Occipital lobe (tissue), 2 donors: ENCODE measurements around the gene FBXW8. TPM values are rescaled to one million over a fixed set of nuclear protein-coding genes. Genes with fewer than 3 reads are reported as not detected.

Source experiments
- DNase-seq: peaks from one replicate; lab custom pipeline; 2025; lab: John Stamatoyannopoulos, UW
- total RNA-seq: library from RNA; depleted of rRNA; stranded (reverse); fragments of >200 nt; gene quantifications from one replicate; pipeline ENCODE4 v1.2.3, GENCODE V29; 2014

The FBXW8 gene
- total RNA-seq, 1 donor from 2014 or later = 11.9 TPM

- DNase-seq = no peak
Observed at GRCh38 chr12:116955382-116956021, 44.8 kb downstream of the FBXW8 start.

GRCh38 chr12:116958402-116959197 lies 47.9 kb downstream of the FBXW8 start:
- DNase-seq = no peak

DNA sequence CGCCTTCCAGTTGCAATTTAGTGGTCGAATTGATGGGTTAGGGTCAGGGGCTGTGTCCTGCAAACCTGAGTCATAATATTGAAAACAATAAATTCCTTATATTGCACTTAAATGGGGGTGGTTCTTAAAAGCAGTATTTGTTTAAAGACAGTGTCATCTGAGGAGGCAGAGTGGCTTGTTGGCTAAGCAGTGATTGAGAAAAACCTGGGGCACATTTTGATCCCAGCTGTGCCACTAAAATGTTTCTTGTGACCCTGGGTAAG lies 48.4 kb downstream of the FBXW8 start:
- no peak for DNase-seq

DNA sequence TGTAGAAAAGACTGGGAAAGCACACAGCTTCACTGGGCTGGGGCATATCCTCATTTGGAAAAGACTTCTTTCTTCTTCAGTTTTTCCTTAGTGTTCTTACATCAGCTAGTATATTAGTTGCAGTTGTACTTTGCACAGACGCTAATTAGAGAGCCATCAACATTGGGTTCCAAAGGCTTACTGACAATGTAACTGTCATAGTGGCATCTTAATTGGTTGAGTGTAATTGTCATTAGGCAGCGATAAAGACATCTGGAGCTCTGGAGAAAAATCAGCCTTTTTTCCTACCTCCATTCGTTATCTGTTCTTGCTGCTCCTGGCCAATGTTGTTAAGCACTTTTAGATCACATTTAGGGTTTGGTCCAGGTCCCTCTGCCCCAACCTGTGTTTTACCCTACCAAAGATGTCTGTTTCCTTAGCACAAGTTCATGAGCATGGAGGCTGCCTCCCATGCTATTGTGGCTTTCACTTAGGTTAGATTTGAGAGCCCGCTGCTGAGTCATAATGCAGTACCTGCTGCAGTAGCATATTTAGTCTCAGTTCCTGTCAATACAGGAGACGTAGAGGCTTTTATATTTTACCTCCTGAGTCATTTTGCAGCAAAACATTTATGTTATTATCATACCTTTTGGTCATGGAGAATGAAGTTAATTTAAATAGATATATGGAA lies 49.2 kb downstream of the FBXW8 start:
- no peak for DNase-seq

- DNase-seq = no peak
Observed at GRCh38 chr12:116962197-116962596, 51.4 kb downstream of the FBXW8 start.

DNA sequence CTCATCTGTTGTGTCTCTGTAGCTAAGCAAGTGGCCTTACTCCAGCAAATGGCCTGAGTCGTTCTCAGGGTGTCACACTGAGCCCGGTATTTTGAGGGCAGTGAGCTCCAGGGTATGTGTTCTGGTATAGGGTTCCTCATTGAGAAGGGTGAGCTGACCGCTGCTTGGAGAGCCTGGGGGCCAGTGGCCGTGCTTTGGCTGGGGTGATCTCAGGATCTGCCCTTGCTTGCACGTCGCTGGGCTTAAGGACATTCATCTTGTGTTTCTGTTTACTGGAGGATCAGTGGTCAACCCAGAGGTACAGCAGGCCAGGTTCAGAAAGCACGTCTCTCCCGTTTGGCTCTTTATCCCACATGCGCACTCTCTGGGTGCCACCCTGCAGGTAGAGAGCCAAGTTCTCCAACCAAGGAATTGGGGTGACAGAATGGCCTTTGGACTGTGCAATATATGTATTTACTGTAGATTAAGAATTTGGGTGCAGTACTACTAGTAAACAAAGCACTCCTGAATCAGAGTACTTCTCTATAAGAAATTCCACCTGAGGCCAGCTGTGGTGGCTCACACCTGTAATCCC lies 52.1 kb downstream of the FBXW8 start:
- no peak for DNase-seq

DNA sequence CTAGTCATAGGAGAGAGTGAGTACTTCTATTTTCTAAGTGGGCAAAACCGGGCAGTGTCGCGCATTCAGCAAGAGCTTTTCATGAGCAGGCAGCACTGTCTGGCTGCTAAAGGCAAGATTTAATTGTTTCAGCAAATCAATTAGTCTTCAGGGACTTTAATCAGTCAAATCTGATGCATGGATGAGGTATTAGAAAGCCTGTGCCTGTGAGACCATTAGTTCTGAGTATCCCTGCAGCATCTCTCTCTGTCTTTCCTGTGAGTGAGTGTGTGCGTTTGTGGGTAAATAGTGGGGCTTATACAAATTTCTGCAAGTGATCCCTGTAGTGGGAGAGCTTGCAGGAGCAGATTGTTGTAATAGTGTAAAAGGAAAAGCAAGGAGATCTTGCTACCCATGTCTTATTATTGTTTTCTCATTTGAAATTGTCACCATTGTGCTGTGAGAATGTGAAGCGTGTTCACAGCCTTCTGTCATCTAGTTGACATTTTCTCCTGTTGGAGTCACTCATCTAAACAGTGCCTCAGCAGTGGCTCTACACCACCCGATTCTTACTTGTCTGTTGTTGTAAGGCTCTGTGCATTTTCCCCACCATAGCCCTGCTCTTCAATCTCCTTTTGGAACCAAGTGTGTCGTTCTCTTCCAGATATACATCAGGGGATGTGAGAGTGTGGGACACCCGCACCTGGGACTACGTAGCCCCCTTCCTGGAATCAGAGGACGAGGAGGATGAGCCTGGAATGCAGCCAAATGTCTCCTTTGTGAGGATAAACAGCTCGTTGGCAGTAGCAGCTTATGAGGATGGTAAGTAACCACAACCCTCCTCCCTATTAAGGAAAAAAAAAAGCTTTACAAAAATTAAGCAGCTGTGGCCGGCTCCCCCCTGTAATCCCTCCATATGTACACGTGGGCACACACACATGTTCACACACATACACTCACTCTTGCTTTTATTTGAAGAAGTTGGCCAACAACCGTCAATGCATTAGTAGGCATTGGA lies 53.6 kb downstream of the FBXW8 start:
- no peak for DNase-seq

DNA sequence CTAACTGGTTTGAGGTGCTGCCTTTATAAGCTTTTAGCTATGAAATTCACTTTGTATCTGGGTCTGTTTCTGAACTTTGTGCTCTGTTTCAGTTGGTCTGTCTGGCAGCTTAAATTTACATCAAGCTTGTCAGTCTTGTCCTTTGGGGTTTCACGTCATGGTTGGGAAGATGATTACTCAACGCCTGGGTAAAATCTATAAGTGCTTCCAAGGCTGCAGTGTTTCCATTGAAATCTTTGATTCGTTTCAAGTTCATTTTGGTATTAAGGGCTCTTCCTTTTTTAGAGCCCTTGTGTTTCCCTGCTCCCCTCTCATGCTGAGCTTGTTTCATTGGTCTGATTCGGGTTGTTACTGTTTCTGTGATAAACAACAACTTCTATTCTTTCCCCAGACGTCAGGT lies 58.2 kb downstream of the FBXW8 start:
- DNase-seq = no peak

DNA sequence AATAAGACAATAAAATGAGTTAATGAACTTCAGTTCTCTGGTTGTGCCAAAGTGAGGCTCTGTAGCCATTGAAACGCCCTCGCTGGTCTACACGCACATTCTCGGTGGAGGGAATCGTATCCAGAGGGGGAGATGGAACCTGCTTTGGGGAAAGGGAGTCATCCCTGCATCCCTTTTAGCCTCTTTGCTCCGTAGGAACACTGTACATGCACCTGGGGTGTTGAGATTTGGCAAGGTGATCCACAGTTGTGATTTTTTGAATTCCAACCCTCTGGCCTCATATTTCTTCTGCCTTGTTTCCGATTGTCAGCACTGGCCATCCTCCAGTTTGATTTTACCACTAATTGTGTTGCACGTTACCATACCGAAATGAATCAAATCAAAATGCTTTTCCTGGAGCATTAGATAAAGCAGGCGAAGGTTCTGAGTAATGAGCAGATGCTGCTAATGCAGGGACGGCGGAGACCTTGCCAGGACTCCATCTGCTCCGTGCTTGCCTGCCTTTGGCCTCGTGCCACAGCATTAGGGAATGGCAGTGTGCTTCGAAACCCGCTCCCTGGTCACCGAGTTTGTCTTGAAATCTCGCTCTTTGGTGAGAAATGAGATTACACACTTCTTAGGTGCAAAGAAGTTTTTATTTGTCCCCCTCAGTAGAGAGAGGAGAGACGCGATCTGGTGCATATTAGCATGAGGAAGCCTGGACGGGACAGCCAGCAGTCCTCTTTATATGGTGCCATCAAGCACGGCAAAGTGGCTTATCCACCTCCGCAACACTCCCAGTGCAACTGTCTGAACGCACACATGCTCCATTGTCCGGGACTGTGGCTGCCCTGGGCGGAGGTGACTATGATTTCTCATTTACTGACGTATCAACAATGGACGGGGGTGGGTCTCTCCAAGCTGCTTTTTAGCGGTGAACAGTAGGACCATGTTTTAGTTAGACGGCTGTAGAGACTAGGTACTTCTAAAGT lies 59.1 kb downstream of the FBXW8 start:
- no peak for DNase-seq

DNA sequence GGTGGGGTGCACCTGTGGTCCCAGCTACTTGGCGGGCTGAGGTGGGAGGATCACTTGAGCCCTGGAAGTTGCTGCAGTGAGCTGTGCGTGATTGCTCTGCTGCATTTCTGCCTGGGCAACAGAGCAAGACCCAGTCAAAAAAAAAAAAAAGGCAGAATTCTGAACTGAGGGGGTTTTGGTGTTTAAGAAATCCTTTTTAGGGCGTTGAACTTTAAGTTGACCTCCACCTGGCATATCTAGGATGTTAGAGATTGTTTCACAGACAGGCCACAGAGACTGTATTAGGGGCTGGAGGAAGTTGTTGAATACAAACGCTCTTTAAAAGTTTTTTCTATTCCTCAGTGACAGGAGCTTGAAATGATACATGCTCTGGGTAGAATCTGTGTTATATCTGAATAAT lies 60.5 kb downstream of the FBXW8 start:
- no peak for DNase-seq

DNA sequence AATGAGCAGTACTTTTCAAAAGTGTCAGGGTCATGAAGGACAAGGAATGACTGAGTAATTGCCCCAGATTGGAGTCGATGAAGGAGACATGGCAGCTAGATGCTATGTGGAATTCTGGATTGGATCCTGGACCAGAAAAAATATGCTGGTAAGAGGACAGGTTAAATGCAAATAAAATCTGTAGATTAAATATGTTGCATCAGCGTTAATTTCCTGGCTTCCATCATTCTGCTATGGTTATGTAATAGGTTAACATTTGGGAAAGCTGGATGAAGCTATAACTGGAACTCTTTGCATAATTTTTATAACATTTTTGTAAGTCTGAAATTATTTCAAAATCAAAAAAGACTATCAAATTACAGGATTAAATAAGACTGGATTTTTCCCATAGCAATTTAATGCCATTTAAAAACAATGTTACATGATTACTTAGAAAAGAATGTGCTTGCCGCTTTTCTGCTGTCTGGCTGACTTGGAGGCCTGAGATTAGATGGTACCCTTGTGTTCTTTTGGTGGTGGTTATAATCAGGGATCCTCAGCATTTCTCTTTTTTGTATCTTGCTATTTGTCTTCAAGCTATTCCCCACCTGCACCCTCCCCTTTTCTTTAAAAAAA lies 65.1 kb downstream of the FBXW8 start:
- DNase-seq = no peak

- no peak for DNase-seq
Observed at GRCh38 chr12:116977465-116978380, 67.0 kb downstream of the FBXW8 start.

- no peak for DNase-seq
Observed at GRCh38 chr12:116978791-116979508, 68.2 kb downstream of the FBXW8 start.

- no peak for DNase-seq
Observed at GRCh38 chr12:116980083-116980482, 69.3 kb downstream of the FBXW8 start.

- no peak for DNase-seq
Observed at GRCh38 chr12:116982791-116983411, 72.2 kb downstream of the FBXW8 start.

- DNase-seq = no peak
Observed at GRCh38 chr12:116984098-116984497, 73.3 kb downstream of the FBXW8 start.

- DNase-seq = no peak
Observed at GRCh38 chr12:116990329-116990728, 79.6 kb downstream of the FBXW8 start.
